ENCODE measurements around the gene RTEL1.

GRCh38 chr20:63703471-63703975, 45.4 kb downstream of the RTEL1 start:
- no peak for TF ChIP-seq CTCF (IDR thresholded peaks at IDR 0.05)
- no peak for TF ChIP-seq POLR2A (IDR thresholded peaks at IDR 0.05)

Data from testis (tissue), 2 donors.